Muscle layer of colon (tissue), 2 donors: ENCODE results near the gene ALX3.

Experiments
- H3K27ac ChIP-seq: one replicate; pipeline ENCODE4 v1.7.0; 2013; ENCODE audit warnings: low read depth, mild to moderate bottlenecking, low read length, moderate library complexity
- H3K27me3 ChIP-seq, 2 donors: one replicate each; pipeline ENCODE4 v1.7.0; 2013; ENCODE audit warnings: low read length in 2 of 2, mild to moderate bottlenecking in 2 of 2; ENCODE audit not compliant: insufficient read depth in 2 of 2, control insufficient read depth in 1 of 2
- H3K36me3 ChIP-seq: one replicate; pipeline ENCODE4 v1.7.0; 2013; ENCODE audit warnings: mild to moderate bottlenecking, low read length; ENCODE audit not compliant: insufficient read depth
- H3K4me1 ChIP-seq: one replicate; pipeline ENCODE4 v1.7.0; 2013; ENCODE audit warnings: mild to moderate bottlenecking, low read length; ENCODE audit not compliant: insufficient read depth
- H3K4me3 ChIP-seq, 2 donors: one replicate each; pipeline ENCODE4 v1.7.0; 2013; ENCODE audit warnings: low read length in 2 of 2, low read depth in 1 of 2, mild to moderate bottlenecking in 1 of 2, moderate library complexity in 1 of 2
- H3K9ac ChIP-seq: one replicate; pipeline ENCODE4 v1.7.0; 2013; ENCODE audit warnings: low read length
- H3K9me3 ChIP-seq: one replicate; pipeline ENCODE4 v1.7.0; 2013; ENCODE audit warnings: mild to moderate bottlenecking, low read length
- donor health status: abdominal sarcoma.
- donor health status: Adenocarcinoma of cecum.

ALX3 gene

GRCh38 chr1:110074166-110074565, 3.7 kb upstream of the ALX3 start:
- Histone ChIP-seq H3K9me3 (no peaks in the 10 kb centered on the region), H3K27ac (no peak overlapping the region), H3K9ac (no peak overlapping the region), H3K27me3 (peaks cover 36 to 41% of the 10 kb centered on the region in 2 donors), H3K4me1 (peaks cover 7% of the 10 kb centered on the region), H3K4me3 (no peak overlapping the region), H3K36me3 (no peaks in the 10 kb centered on the region)

- peaks cover 18% of the 10 kb centered on the region for H3K4me1 ChIP-seq
- peaks cover 60 to 65% of the 10 kb centered on the region in 2 donors for H3K27me3 ChIP-seq
- no peak overlapping the region for H3K4me3 ChIP-seq
- no peaks in the 10 kb centered on the region for H3K36me3 ChIP-seq
- peaks cover 9% of the 10 kb centered on the region for H3K9me3 ChIP-seq
- no peak overlapping the region for H3K27ac ChIP-seq
- H3K9ac ChIP-seq = no peak overlapping the region
These were observed 196 bp downstream of the ALX3 start for GRCh38 chr1:110070282-110070669.

DNA sequence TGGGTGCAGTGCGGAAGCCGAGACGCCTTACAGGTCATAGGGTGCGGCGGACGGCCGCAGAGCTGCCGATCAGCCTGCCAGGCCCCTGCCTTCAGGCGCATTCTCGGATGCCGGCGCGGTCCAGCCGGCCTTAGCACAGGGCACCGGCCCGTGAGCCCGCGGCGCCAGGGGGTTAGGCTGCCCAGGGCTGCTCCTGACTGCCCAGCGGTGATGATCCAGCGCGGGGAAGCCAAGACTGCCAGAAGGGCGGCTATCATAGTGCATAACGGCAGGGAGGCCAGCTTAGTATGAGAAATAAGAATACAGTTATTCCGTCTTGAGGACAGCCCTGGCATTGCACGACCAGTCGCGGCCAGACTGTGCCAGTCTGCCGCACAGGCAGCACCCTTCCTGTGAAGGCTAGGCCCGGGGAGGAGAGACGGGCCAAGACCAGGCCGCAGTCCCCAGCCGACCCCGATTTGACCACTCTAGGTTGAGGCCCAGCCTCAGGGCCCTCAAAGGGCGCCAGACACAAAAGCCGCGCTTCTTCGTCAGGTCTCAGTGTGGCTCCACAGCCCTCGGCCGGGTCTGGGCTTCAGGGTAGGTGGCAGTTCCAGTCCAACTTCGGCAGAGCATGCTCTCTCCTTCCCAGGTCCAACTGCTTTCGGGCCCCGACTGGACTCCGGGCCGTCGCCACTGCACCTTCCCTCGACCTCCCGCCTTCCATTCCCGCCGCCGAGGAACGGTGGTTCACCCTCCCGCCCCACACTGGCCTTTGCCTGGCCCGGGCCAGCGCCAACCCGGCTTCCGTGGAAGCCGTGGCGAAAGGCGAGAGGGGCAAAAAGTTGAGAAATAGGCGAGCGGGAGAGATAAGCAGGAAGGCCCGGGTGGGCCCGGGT, 829 bp downstream of the ALX3 start:
- no peak overlapping the region for H3K9ac ChIP-seq
- no peak overlapping the region for H3K4me3 ChIP-seq
- peaks cover 60 to 65% of the 10 kb centered on the region in 2 donors for H3K27me3 ChIP-seq
- H3K36me3 ChIP-seq = no peaks in the 10 kb centered on the region
- peaks cover 9% of the 10 kb centered on the region for H3K9me3 ChIP-seq
- H3K4me1 ChIP-seq = peaks cover 18% of the 10 kb centered on the region
- no peak overlapping the region for H3K27ac ChIP-seq

- H3K4me1 ChIP-seq = peaks cover 18% of the 10 kb centered on the region
- no peaks in the 10 kb centered on the region for H3K36me3 ChIP-seq
- peaks cover 9% of the 10 kb centered on the region for H3K9me3 ChIP-seq
- no peak overlapping the region for H3K4me3 ChIP-seq
- H3K27ac ChIP-seq = no peak overlapping the region
- H3K27me3 ChIP-seq = peaks cover 59 to 60% of the 10 kb centered on the region in 2 donors
- H3K9ac ChIP-seq = no peak overlapping the region
These were observed 1.6 kb downstream of the ALX3 start for GRCh38 chr1:110068646-110069403.

- Histone ChIP-seq H3K9me3 (peaks cover 9% of the 10 kb centered on the region), H3K27ac (no peak overlapping the region), H3K4me3 (no peak overlapping the region), H3K4me1 (peaks cover 18% of the 10 kb centered on the region), H3K27me3 (peaks cover 55 to 60% of the 10 kb centered on the region in 2 donors), H3K9ac (no peak overlapping the region), H3K36me3 (no peaks in the 10 kb centered on the region)
These were observed 2.4 kb downstream of the ALX3 start for GRCh38 chr1:110067893-110068645.

DNA sequence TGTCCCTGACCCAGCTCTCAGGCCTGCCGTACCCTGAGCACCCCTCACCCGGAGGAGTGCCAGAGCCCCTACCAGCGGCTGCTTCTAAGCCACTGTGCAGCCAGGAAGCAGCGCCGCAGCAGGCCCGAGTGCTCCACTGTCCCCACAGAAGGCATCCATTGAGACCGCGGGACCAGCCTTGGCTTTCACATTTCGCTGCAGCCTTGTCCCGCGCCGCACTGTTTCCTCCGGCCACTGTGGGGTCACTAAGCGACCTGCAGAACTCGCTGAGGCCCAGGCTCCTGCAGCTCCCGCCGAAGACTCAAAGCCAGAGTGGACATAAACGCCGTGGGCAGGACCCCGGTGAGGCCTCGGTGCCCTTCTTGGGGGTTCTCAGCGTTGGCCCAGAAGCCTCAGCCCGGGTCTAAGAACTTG, 3.0 kb downstream of the ALX3 start:
- Histone ChIP-seq H3K9ac (no peak overlapping the region), H3K4me3 (no peak overlapping the region), H3K4me1 (peaks cover 18% of the 10 kb centered on the region)

DNA sequence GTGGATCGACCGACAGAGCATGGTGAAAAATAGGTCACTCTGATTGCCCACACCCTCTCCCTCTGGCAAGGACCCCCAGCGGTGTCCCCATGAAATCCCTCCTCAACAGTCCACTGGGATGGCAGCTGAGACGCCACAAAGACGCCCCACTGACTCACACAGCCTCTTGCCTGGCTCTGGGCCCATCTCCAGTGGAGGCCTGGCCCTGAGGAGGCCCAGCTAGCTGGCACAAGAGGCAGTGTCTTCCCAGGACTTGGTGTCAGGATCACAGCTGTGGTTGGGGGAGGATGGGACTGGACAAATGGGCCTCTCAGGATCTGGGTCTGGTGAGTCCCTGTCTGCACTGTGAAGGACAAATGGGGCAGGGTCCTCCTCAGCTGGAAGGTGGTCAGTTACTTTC, 4.6 kb downstream of the ALX3 start:
- Histone ChIP-seq H3K27me3 (peaks cover 36 to 38% of the 10 kb centered on the region in 2 donors), H3K4me1 (peaks cover 18% of the 10 kb centered on the region)

More for the DNA sequence above, 3.0 kb downstream of the ALX3 start:
- Histone ChIP-seq H3K27me3 (peaks cover 52 to 54% of the 10 kb centered on the region in 2 donors), H3K27ac (no peak overlapping the region), H3K36me3 (no peaks in the 10 kb centered on the region), H3K9me3 (peaks cover 9% of the 10 kb centered on the region)

DNA sequence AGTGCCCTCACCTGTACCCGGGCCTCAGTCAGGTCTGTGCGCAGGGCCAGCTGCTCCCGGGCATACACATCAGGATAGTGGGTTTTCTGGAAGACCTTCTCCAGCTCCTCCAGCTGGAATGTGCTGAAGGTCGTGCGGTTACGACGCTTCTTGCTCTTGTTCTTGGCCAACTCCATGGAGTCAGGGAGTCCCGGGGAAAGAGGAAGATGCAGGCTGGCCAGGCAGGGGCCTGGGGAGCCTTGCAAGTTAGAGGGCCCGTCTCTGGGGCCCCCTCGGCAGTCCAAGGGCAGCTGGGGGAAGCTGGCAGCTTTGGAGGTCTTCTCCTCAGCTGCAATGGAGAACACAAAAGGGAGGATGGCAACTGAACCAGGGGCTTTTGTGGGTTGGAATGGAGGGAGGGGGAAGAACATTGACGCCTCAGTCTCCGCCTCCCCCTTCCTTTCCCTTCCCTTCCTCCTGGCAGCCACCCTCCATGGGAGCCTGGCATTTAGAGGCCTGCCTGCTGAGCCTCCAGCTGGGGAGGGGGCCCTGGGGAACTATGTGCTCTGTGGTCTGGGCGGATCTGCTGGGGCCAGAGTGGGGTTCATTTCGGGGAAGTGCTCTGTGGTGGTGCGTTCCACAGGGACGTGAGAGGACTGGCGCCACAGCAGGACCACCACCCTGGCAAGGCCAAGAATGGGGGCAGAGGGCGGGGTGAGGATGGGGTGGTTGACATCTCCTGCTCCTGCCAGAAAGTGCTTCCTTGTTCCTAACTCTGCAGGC, 5.7 kb downstream of the ALX3 start:
- H3K9ac ChIP-seq = no peak overlapping the region
- peaks cover 15% of the 10 kb centered on the region for H3K4me1 ChIP-seq
- H3K4me3 ChIP-seq = no peak overlapping the region
- H3K27ac ChIP-seq = no peak overlapping the region
- H3K27me3 ChIP-seq = peaks cover 29 to 31% of the 10 kb centered on the region in 2 donors
- peaks cover 7% of the 10 kb centered on the region for H3K36me3 ChIP-seq
- H3K9me3 ChIP-seq = peaks cover 9% of the 10 kb centered on the region

More for the DNA sequence above, 4.6 kb downstream of the ALX3 start:
- Histone ChIP-seq H3K4me3 (no peak overlapping the region), H3K27ac (no peak overlapping the region), H3K36me3 (no peaks in the 10 kb centered on the region), H3K9me3 (peaks cover 9% of the 10 kb centered on the region), H3K9ac (no peak overlapping the region)

DNA sequence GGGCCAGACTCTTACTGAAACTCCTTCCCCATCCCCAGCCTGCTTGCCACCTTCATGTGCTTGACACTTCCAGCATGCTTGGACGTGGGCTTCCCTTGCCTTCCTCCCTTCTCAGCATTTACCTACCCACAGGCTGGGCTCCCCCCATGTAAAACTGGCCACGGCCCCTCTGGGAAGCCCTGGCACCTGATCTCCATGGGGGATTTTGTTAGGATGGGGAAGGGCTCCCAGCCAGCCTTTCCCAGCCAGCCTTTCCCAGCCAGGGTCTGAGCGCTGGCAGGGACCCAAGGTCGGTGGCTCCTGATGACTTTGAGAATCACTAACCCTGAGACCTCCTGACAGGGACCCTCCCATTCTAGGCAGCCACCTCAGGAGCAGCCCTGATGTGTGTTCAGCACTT, 6.7 kb downstream of the ALX3 start:
- Histone ChIP-seq H3K9ac (no peak overlapping the region), H3K9me3 (peaks cover 6% of the 10 kb centered on the region), H3K4me3 (no peak overlapping the region), H3K27me3 (peaks cover 20 to 21% of the 10 kb centered on the region in 2 donors), H3K36me3 (peaks cover 13% of the 10 kb centered on the region), H3K27ac (no peak overlapping the region), H3K4me1 (peaks cover 9% of the 10 kb centered on the region)

- Histone ChIP-seq H3K4me1 (peaks cover 6% of the 10 kb centered on the region), H3K9me3 (no peaks in the 10 kb centered on the region), H3K9ac (no peak overlapping the region), H3K36me3 (peaks cover 13% of the 10 kb centered on the region), H3K27me3 (peaks cover 8 to 9% of the 10 kb centered on the region in 2 donors), H3K27ac (no peak overlapping the region), H3K4me3 (no peak overlapping the region)
These were observed 7.9 kb downstream of the ALX3 start for GRCh38 chr1:110062612-110063011.
